BLaER1 treated with 17β-estradiol and CSF1 and Interleukin-3, amounts not matched to agents 10 nM and 100 nM (cell line): ENCODE results near the gene ARL8A.

Experiments
- H3K27ac ChIP-seq, 11 experiments: shearing (Covaris generic); formaldehyde crosslinking; 2 replicates each; pipeline ENCODE4 v1.8.1; 2022
- H3K27me3 ChIP-seq, 11 experiments: shearing (Covaris generic); formaldehyde crosslinking; 2 replicates each; pipeline ENCODE4 v1.8.1; 2022
- H3K36me3 ChIP-seq, 11 experiments: shearing (Covaris generic); formaldehyde crosslinking; 2 replicates each; pipeline ENCODE4 v1.8.1; 2022
- H3K4me1 ChIP-seq, 10 experiments: shearing (Covaris generic); formaldehyde crosslinking; 2 replicates each; pipeline ENCODE4 v1.8.1; 2022
- H3K4me2 ChIP-seq, 11 experiments: shearing (Covaris generic); formaldehyde crosslinking; 2 replicates each; pipeline ENCODE4 v1.8.1; 2022
- H3K4me3 ChIP-seq, 10 experiments: shearing (Covaris generic); formaldehyde crosslinking; 2 replicates each; pipeline ENCODE4 v1.8.1; 2022
- H3K9ac ChIP-seq, 11 experiments: shearing (Covaris generic); formaldehyde crosslinking; 2 replicates each; pipeline ENCODE4 v1.8.1; 2022
- H3K9me3 ChIP-seq, 11 experiments: shearing (Covaris generic); formaldehyde crosslinking; replicated peaks in 1 of 11; 2 replicates each; pipeline ENCODE4 v1.8.1; 2022
- H4K20me1 ChIP-seq, 11 experiments: shearing (Covaris generic); formaldehyde crosslinking; 2 replicates each; pipeline ENCODE4 v1.8.1; 2022
- Cebpa-rat ChIP-seq, 11 experiments: shearing (Covaris generic); IDR thresholded peaks; 2 replicates each; pipeline ENCODE4 v1.8.1; 2022

ARL8A gene

GRCh38 chr1:202161151-202162046 is 16.9 kb upstream of the ARL8A start:
- Histone ChIP-seq H3K27ac (peak overlapping the region; percentile 86 to 98 (median 94)), H3K4me2 (peak overlapping the region; percentile 91 to 100 (median 96)), H4K20me1 (peaks cover 7 to 42% (median 28%) of the 10 kb centered on the region in 11 experiments; a peak in 20 of 22 replicates), H3K4me3 (peak overlapping the region; percentile 60 to 83 (median 76)), H3K36me3 (peaks cover 17 to 29% (median 22%) of the 10 kb centered on the region in 11 experiments), H3K4me1 (peaks cover 84 to 100% (median 96%) of the 10 kb centered on the region in 10 experiments), H3K27me3 (peaks cover 0 to 8% (median 0%) of the 10 kb centered on the region in 11 experiments; a peak in 4 of 22 replicates), H3K9ac (peak overlapping the region; percentile 84 to 95 (median 89)), H3K9me3 (no peaks in the 10 kb centered on the region)
- TF ChIP-seq Cebpa-rat (IDR thresholded peaks at IDR 0.05), result no peak

- Histone ChIP-seq H3K27me3 (peaks cover 0 to 8% (median 0%) of the 10 kb centered on the region in 11 experiments; a peak in 4 of 22 replicates), H3K4me2 (peak within 1 kb of the TSS; percentile 91 to 100 (median 96)), H3K36me3 (peaks cover 26 to 39% (median 31%) of the 10 kb centered on the region in 11 experiments), H3K4me3 (peak within 1 kb of the TSS; percentile 60 to 83 (median 76)), H3K9me3 (no peaks in the 10 kb centered on the region), H3K9ac (peak within 1 kb of the TSS; percentile 84 to 95 (median 89)), H3K27ac (peak within 1 kb of the TSS; percentile 86 to 98 (median 94)), H4K20me1 (peaks cover 14 to 47% (median 37%) of the 10 kb centered on the region in 11 experiments; a peak in 20 of 22 replicates), H3K4me1 (peaks cover 90 to 99% (median 94%) of the 10 kb centered on the region in 10 experiments)
- no peak for TF ChIP-seq Cebpa-rat (IDR thresholded peaks at IDR 0.05)
Observed at GRCh38 chr1:202160377-202160940, 15.9 kb upstream of the ARL8A start, which contains the start of gene PTPN7. Gene PTPN7, minus strand, starts transcription at chr1:202160602. Its CDS starts 1,200 bp downstream, at chr1:202159402.

DNA sequence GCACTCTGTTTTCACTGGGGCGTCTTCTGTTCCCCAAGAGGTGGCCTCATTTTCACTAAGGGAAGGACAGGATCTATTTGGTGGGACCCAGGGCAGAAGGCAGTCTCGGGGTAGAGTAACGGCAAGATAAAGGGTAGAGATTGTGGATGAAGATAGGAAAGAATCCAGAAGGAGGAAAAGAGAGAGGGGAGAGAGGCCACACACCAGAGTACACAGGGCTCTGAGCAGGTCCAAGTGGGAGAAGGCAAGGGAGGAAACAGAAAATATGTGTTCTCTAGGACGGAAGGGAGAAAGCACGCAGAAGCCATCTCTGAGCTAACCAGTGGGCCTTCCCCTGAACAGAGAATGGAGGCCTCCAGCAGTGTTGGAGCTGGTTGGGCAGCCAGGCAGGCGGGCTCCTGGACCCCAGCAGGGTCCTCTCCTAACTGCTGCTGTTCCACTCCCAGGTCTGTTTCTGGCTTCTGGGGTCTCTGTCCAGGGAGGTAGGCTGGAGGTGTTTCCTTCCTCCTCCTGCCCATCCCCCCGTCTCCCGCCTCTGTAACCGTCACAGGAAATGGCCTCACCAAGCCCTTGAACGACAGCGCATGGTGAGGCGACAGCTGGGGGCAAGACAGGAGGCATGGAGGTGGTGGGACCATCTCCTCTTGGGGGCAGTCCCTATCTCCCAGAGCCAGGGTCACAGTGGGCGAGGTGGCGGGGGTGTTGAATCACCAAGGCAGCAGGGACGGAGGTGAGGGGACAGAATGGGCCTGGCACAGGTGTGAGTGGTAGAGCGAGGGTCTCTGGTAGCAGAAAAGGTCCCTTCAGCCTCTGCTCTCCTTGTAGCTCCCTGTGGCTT is 15.2 kb upstream of the ARL8A start:
- peaks cover 33 to 46% (median 38%) of the 10 kb centered on the region in 11 experiments for H3K36me3 ChIP-seq
- H4K20me1 ChIP-seq, result peaks cover 18 to 51% (median 44%) of the 10 kb centered on the region in 11 experiments; a peak in 20 of 22 replicates
- H3K27ac ChIP-seq, result peak overlapping the region; percentile 86 to 98 (median 94)
- H3K9me3 ChIP-seq, result no peaks in the 10 kb centered on the region
- H3K27me3 ChIP-seq, result peaks cover 0 to 8% (median 0%) of the 10 kb centered on the region in 11 experiments; a peak in 4 of 22 replicates
- H3K9ac ChIP-seq, result peak overlapping the region; percentile 84 to 95 (median 89)
- TF ChIP-seq Cebpa-rat (IDR thresholded peaks at IDR 0.05), result no peak
- H3K4me1 ChIP-seq, result peaks cover 86 to 97% (median 91%) of the 10 kb centered on the region in 10 experiments
- H3K4me2 ChIP-seq, result peak overlapping the region; percentile 91 to 100 (median 96)
- H3K4me3 ChIP-seq, result peak overlapping the region; percentile 60 to 83 (median 76)

DNA sequence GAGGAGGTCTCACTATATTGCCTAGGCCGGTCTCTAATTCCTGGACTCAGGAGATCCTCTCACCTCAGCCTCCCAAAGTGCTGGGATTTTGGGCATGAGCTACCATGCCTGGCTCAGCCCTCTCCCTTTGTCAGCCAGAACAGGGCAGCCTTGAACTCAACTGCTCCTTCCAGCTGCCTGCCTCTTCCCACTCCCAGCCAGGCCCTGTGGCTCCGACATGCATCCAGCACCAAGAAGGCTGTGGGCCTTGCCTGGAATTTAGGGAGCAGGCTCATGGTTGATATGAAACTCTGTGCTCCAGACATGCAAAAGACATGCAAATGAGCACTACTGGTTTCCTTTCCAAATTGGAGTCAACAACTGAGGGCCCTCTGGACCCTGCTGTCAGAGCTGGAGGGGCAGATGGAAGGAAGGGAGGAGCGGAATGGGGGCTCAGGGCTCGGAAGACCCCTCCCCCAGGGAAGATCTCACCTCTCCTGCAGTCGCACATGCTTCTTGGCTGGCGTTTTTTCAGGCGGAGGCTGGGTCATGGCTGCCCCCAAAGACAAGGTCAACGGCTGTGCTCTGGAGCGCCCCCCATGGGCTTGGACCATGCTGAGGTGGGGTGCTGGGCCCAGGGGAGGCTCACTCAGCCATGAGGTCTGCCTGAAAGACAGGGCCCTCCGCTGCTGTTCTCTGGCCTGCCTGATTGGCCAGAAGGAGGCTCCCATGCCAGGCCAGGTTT is 14.4 kb upstream of the ARL8A start:
- Histone ChIP-seq H3K9ac (peak overlapping the region; percentile 84 to 95 (median 89)), H3K4me1 (peaks cover 79 to 91% (median 86%) of the 10 kb centered on the region in 10 experiments)
- no peak for TF ChIP-seq Cebpa-rat (IDR thresholded peaks at IDR 0.05)

DNA sequence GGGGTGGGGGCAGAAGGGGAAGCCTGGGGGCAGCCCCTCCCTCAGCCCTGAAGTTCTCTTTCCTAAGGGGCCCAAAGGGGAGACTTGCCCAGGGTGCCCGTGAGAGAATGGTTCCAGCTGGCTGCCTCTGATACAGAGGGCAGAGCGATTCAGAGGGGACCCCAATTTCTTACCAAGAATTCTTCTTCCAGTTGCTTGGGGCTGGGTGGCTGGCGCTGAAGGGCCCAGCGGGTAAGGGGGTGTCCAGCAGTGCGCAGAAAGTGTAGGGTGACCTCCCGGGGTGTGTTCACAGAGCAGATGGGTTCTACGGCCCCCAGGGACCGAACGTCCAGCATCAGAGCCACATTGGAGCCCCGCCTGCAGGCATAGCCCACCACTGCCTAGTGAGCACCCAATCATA is 13.4 kb upstream of the ARL8A start:
- H4K20me1 ChIP-seq, result peaks cover 18 to 69% (median 59%) of the 10 kb centered on the region in 11 experiments; a peak in 20 of 22 replicates
- H3K4me3 ChIP-seq, result peak overlapping the region in 8 of 10 experiments; percentile 72 to 83 (median 78); a peak in 14 of 20 replicates
- peaks cover 68 to 90% (median 77%) of the 10 kb centered on the region in 10 experiments for H3K4me1 ChIP-seq
- peaks cover 51 to 64% (median 56%) of the 10 kb centered on the region in 11 experiments for H3K36me3 ChIP-seq
- H3K4me2 ChIP-seq, result peak overlapping the region; percentile 91 to 100 (median 96)
- H3K27ac ChIP-seq, result peak overlapping the region in 10 of 11 experiments; percentile 89 to 98 (median 94); a peak in 13 of 22 replicates
- H3K27me3 ChIP-seq, result peaks cover 0 to 2% (median 0%) of the 10 kb centered on the region in 11 experiments; a peak in 1 of 22 replicates
- no peaks in the 10 kb centered on the region for H3K9me3 ChIP-seq
- peak overlapping the region; percentile 84 to 95 (median 89); a peak in 20 of 22 replicates for H3K9ac ChIP-seq
- TF ChIP-seq Cebpa-rat (IDR thresholded peaks at IDR 0.05), result no peak

More for the DNA sequence above, 14.4 kb upstream of the ARL8A start:
- Histone ChIP-seq H3K4me2 (peak overlapping the region; percentile 91 to 100 (median 96)), H3K27me3 (peaks cover 0 to 8% (median 0%) of the 10 kb centered on the region in 11 experiments; a peak in 4 of 22 replicates), H3K9me3 (no peaks in the 10 kb centered on the region), H4K20me1 (peaks cover 18 to 59% (median 49%) of the 10 kb centered on the region in 11 experiments; a peak in 20 of 22 replicates), H3K27ac (peak overlapping the region; percentile 86 to 98 (median 94)), H3K4me3 (peak overlapping the region; percentile 60 to 83 (median 76)), H3K36me3 (peaks cover 41 to 54% (median 46%) of the 10 kb centered on the region in 11 experiments)

DNA sequence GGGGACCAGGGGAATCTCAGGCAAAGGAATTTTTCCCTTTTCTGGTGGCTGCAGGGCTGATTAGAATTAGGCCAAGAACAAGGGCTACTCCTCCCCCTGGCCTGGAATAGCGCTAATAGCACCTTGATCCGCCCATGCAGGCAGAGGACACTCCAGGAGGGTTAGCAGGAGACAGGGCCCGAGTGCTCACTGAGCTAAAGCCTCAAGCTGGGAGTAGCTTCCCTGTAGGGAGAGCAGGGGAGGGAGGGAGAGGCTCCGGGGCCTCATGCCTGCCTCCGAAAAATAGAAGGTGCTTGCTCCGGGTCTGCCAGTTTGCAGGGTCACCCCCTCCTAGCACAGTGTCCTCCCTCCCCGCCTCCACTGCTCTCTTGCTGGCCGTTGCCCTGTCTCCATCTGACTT is 12.1 kb upstream of the ARL8A start:
- Histone ChIP-seq H3K9ac (peak overlapping the region in 9 of 11 experiments; percentile 9 to 53 (median 26); a peak in 9 of 22 replicates), H3K4me2 (peak overlapping the region; percentile 24 to 100 (median 96); a peak in 20 of 22 replicates), H3K36me3 (peaks cover 65 to 78% (median 70%) of the 10 kb centered on the region in 11 experiments), H3K27ac (0 out of 22 replicates have a peak overlapping the region, but pooled peaks of 2 of the 11 experiments have one; percentile 9 to 30), H3K4me3 (peak overlapping the region in 1 of 10 experiments; percentile 9; a peak in 1 of 20 replicates), H4K20me1 (peaks cover 21 to 82% (median 69%) of the 10 kb centered on the region in 11 experiments; a peak in 20 of 22 replicates), H3K9me3 (no peaks in the 10 kb centered on the region), H3K4me1 (peaks cover 55 to 76% (median 63%) of the 10 kb centered on the region in 10 experiments), H3K27me3 (no peaks in the 10 kb centered on the region)
- no peak for TF ChIP-seq Cebpa-rat (IDR thresholded peaks at IDR 0.05)

GRCh38 chr1:202155478-202156021 is 11.0 kb upstream of the ARL8A start:
- H3K27me3 ChIP-seq, result no peaks in the 10 kb centered on the region
- peak overlapping the region in 5 of 11 experiments; percentile 6 to 59 (median 35); a peak in 6 of 22 replicates for H3K9ac ChIP-seq
- no peak for TF ChIP-seq Cebpa-rat (IDR thresholded peaks at IDR 0.05)
- no peak overlapping the region for H3K4me3 ChIP-seq
- H3K4me1 ChIP-seq, result peaks cover 44 to 69% (median 53%) of the 10 kb centered on the region in 10 experiments
- peak overlapping the region in 5 of 11 experiments; percentile 3 to 100 (median 95); a peak in 7 of 22 replicates for H3K4me2 ChIP-seq
- H3K9me3 ChIP-seq, result no peaks in the 10 kb centered on the region
- no peak overlapping the region for H3K27ac ChIP-seq
- peaks cover 21 to 93% (median 71%) of the 10 kb centered on the region in 11 experiments; a peak in 20 of 22 replicates for H4K20me1 ChIP-seq
- peaks cover 75 to 88% (median 80%) of the 10 kb centered on the region in 11 experiments for H3K36me3 ChIP-seq
